GM12878 (cell line): ENCODE measurements around the gene FAM199X.

Experiments
- ATF2 ChIP-seq: IDR thresholded peaks from 2 replicates; pipeline ENCODE4 v1.6.1; 2012; ENCODE audit warnings: low read length, inconsistent platforms
- CREB1 ChIP-seq: IDR thresholded peaks from 2 replicates; pipeline ENCODE4 v1.6.1; 2012; ENCODE audit warnings: low read depth, mild to moderate bottlenecking, inconsistent platforms
- CTCF ChIP-seq, 3 experiments: IDR thresholded peaks in 2 of 3; conservative IDR thresholded peaks in 1 of 3; 2 replicates each; pipeline ENCODE4 v1.5.1; 2011; ENCODE audit warnings: low read depth in 3 of 3, low read length in 3 of 3, mild to moderate bottlenecking in 3 of 3, control low read depth in 2 of 3, moderate library complexity in 2 of 3, inconsistent platforms in 1 of 3, mixed read lengths in 1 of 3; ENCODE audit not compliant: control insufficient read depth in 2 of 3, insufficient read depth in 1 of 3; ENCODE audit errors: extremely low read depth in 1 of 3
- EGR1 ChIP-seq, 2 experiments: IDR thresholded peaks; 1 replicate in 1 of 2; 2 replicates in 1 of 2; pipeline ENCODE4 v1.6.1; 2011 to 2012; ENCODE audit warnings: low read depth in 2 of 2, low read length in 2 of 2, borderline replicate concordance in 1 of 2, mild to moderate bottlenecking in 1 of 2, moderate library complexity in 1 of 2
- EP300 ChIP-seq, 2 experiments: fragments of 150-350 bp in 1 of 2; IDR thresholded peaks; 2 replicates each; pipeline ENCODE4 v1.6.1; 2011 to 2012; ENCODE audit warnings: low read depth in 2 of 2, low read length in 2 of 2, borderline replicate concordance in 1 of 2, improper control_type of control experiment in 1 of 2, inconsistent platforms in 1 of 2; ENCODE audit not compliant: control insufficient read depth in 1 of 2
- EZH2 ChIP-seq: IDR thresholded peaks from 2 replicates; pipeline ENCODE4 v1.6.1; 2012; ENCODE audit warnings: low read depth, mild to moderate bottlenecking, control low read depth, inconsistent platforms, low read length, borderline replicate concordance; ENCODE audit not compliant: control insufficient read depth
- HCFC1 ChIP-seq: fragments of 150-350 bp; IDR thresholded peaks from 2 replicates; pipeline ENCODE4 v1.6.1; 2014; ENCODE audit warnings: low read length
- NFIC ChIP-seq: IDR thresholded peaks from 2 replicates; pipeline ENCODE4 v1.6.1; 2012; ENCODE audit warnings: low read depth, mild to moderate bottlenecking, inconsistent platforms, low read length, moderate library complexity
- NR2C2 ChIP-seq: IDR thresholded peaks from 2 replicates; pipeline ENCODE4 v1.6.1; 2011; ENCODE audit warnings: borderline replicate concordance, low read depth; ENCODE audit not compliant: control insufficient read depth, insufficient read length
- POLR2A ChIP-seq: IDR thresholded peaks from 2 replicates; pipeline ENCODE4 v1.6.1; 2011; ENCODE audit warnings: low read depth, mild to moderate bottlenecking, low read length
- REST ChIP-seq: IDR thresholded peaks from 2 replicates; pipeline ENCODE4 v1.6.1; 2012; ENCODE audit warnings: mild to moderate bottlenecking, low read depth, low read length
- ZNF24 ChIP-seq: fragments of 450-650 bp; IDR thresholded peaks from 2 replicates; pipeline ENCODE4 v1.6.1; 2017; ENCODE audit warnings: antibody characterized with exemption, mild to moderate bottlenecking
- ZNF274 ChIP-seq: IDR thresholded peaks from one replicate; pipeline ENCODE4 v1.8.0; 2011; ENCODE audit not compliant: insufficient read length, insufficient read depth
- ZNF687 ChIP-seq: fragments of 450-650 bp; IDR thresholded peaks from 2 replicates; pipeline ENCODE4 v1.6.1; 2017; ENCODE audit warnings: mild to moderate bottlenecking, moderate library complexity

- TF ChIP-seq CTCF (IDR thresholded peaks at IDR 0.05 in 2 of 3, conservative IDR thresholded peaks at IDR 0.05 in 1 of 3; ENCODE audit: control insufficient read depth in 2 of 3, extremely low read depth in 1 of 3, insufficient read depth in 1 of 3, low read depth in 3 of 3, low read length in 3 of 3) (no peak), EP300 (IDR thresholded peaks at IDR 0.05; ENCODE audit: borderline replicate concordance in 1 of 2, control insufficient read depth in 1 of 2, low read depth in 2 of 2, low read length in 2 of 2) (no peak), EZH2 (no peak), ZNF274 (no peak), POLR2A (no peak), REST (no peak), ZNF687 (no peak), EGR1 (IDR thresholded peaks at IDR 0.05; ENCODE audit: borderline replicate concordance in 1 of 2, low read depth in 2 of 2, low read length in 2 of 2) (no peak), NR2C2 (no peak), ZNF24 (no peak), ATF2 (no peak), CREB1 (no peak), NFIC (no peak), HCFC1 (no peak)
These were observed 35.4 kb upstream of the FAM199X start for GRCh38 chrX:104130808-104131207.
